Hepatocyte (in vitro differentiated cells): Measurements from ENCODE around the gene CNTNAP2.

ENCODE experiments used
- CTCF ChIP-seq: fragments of 200-600 bp; sonication (generic); IDR thresholded peaks from 2 replicates; pipeline ENCODE4 v1.5.1; 2016; ENCODE audit warnings: antibody characterized with exemption, mild to moderate bottlenecking; ENCODE audit not compliant: poor library complexity
- EZH2 ChIP-seq: fragments of 200-600 bp; sonication (generic); IDR thresholded peaks from 2 replicates; pipeline ENCODE4 v1.6.1; 2016; ENCODE audit warnings: antibody characterized with exemption, mild to moderate bottlenecking, borderline replicate concordance

- no peak for TF ChIP-seq CTCF
- TF ChIP-seq EZH2 = no peak
Observed at GRCh38 chr7:147146169-147146568, 1029.6 kb downstream of the CNTNAP2 start.
